ENCODE measurements around the gene ASCL5.
"Not testable (repeated sequence)": the region's sequence is repeated elsewhere in the genome, so short reads cannot be mapped to it uniquely, and the experiment has no call there.

- TF ChIP-seq POLR2AphosphoS5, POLR2A (IDR thresholded peaks at IDR 0.05; ENCODE audit: low read depth, low read length): not testable (repeated sequence)
These were observed 36.1 kb upstream of the ASCL5 start for GRCh38 chr1:201163036-201163435.
